HG03460 (cell line): ENCODE results near the gene FAM89A.
"Not testable (repeated sequence)": the region's sequence is repeated elsewhere in the genome, so short reads cannot be mapped to it uniquely, and the experiment has no call there.

ENCODE experiments used
- ATAC-seq: cut with Tn5 transposase; IDR thresholded peaks from one replicate; pipeline ENCODE4 v1.9.1; 2021; ENCODE audit not compliant: unreplicated experiment

FAM89A gene

GRCh38 chr1:231057410-231057809 lies 17.4 kb upstream of the FAM89A start:
- ATAC-seq: no peak

DNA sequence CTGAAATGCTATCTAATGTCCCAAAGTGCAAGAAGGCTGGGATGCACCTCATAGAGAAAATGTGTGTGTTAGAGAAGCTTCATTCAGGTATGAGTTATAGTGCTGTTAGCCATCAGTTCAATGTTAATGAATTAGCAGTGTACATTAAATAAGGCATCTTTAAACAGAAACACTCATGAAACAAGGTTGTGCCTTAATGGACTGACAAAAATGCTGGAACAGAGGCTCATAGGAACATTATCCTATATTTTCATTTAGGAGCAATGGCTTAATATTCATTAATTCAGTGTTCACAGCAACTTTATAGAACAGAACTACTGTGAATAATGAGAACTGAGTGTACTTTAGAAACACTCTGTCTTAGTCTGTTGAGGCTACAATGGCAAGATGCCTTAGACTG lies 15.2 kb upstream of the FAM89A start:
- no peak for ATAC-seq

GRCh38 chr1:231053493-231054162 lies 13.6 kb upstream of the FAM89A start:
- ATAC-seq: peak; percentile 55

DNA sequence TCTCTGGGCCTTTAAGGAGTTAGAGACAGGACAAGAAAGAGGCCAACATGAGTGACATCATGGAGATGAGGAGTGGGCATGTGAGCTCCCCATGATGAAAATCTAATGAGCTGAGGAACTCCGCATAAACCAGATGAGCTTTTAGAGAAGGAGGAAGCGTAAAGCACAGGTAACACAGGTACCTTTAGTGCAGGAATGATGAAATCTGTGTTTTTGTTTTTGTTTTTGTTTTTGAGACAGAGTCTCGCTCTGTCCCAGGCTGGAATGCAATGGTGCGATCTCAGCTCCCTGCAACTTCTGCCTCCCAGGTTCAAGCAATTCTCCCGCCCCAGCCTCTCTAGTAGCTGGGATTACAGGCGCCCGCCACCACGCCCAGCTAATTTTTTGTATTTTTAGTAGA lies 12.7 kb upstream of the FAM89A start:
- no peak for ATAC-seq

DNA sequence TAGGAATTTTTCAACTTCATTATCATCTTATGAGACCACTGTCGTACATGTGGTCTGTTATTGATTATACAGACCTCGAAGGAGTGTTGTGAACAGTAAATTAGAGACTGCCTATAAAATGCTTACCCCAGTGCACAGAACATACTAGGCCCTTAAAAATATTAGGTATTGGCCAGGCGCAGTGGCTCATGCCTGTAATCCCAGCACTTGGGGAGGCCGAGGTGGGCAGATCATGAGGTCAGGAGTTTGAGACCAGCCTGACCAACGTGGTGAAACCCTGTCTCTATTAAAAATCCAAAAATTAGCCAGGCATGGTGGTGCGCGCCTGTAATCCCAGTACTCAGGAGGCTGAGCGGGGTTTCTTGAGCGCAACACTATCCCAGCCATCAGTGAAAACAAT lies 10.9 kb upstream of the FAM89A start:
- not testable (repeated sequence) for ATAC-seq

DNA sequence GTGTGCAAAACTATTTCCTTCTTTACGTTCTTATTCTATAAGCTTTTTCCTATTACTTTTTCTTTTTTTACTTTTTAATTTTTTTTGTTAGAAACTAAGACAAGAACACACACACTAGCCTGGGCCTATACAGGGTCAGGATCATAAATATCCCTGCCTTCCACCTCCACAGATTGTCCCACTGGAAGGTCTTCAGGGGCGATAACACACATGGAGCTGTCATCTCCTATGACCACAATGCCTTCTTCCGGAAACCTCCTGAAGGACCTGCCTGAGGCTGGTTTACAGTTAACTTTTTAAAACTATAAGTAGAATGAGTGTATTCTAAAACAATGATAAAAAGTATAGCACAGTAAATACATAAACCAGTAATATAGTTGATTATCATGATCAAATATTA lies 10.3 kb upstream of the FAM89A start:
- no peak for ATAC-seq

DNA sequence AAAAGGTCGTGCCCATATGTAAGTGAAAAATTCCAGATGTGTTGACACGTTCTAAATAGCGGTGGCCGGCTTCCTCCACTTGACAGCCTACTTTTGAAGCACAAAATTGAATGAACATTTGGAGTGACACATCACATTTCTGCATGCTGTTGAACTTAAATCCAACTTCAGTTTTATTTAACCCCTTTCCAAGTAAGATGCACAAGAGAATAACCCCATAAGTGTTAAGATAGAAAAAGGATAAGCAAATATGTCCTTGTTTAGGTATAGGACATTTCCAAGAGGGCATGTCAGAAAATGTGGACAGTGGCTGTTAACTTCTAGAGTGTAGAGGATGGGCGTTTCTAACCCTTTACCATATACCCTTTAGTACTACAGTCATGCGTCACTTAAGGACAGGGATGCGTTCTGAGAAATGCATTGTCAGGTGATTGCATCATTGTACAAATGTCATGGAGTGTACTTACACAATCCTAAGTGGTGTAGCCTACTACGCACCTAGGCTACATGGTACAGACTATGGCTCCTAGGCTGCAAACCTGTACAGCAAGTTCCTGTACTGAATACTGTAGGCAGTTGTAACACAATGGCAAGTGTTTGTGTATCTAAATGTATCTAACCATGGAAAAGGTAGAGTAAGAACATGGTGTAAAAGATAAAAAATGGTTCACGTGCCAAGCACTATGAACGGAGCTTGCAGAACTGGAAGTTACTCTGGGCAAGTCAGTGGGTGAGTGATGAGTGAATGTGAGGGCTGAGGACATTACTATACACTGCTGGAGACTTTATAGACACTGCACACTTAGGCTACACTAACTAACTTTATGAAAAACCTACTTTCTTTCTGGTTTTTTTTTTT lies 9.3 kb upstream of the FAM89A start:
- ATAC-seq: no peak

- not testable (repeated sequence) for ATAC-seq
Observed at GRCh38 chr1:231048419-231048818, 8.4 kb upstream of the FAM89A start.

- not testable (repeated sequence) for ATAC-seq
Observed at GRCh38 chr1:231047529-231047928, 7.5 kb upstream of the FAM89A start.

GRCh38 chr1:231046730-231047395 lies 6.8 kb upstream of the FAM89A start:
- no peak for ATAC-seq

DNA sequence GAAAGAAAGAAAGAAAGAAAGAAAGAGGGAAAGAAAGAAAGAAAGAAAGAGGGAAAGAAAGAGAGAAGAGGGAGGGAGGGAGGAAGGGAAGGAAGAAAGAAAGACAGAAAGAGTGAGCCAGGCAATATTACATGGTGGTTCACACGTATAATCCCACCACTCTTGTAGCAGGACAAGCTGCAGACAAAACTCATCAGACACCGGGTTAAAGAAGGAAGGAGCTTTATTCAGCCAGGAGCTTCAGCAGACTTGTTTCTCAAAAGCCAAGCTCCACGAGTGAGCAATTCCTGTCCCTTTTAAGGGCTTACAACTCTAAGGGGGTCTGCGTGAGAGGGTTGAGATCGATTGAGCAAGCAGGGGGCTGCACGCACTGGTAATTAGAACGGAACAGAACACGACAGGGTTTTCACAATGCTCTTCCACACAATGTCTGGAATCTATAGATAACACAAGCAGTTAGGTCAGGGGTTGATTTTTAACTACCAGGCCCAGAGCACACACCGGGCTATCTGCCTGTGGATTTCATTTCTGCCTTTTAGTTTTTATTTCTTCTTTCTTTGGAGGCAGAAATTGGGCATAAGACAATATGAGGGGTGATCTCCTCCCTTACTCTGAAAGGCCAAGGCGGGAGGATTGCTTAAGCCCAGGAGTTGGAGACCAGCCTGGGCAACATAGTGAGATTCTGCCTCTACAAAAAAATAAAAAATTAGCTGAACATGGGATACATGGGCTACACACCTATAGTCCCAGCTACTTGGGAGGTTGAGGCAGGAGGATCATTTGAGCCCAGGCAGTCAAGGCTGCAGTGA lies 6.1 kb upstream of the FAM89A start:
- not testable (repeated sequence) for ATAC-seq

- ATAC-seq: no peak
Observed at GRCh38 chr1:231045286-231045685, 5.2 kb upstream of the FAM89A start.

GRCh38 chr1:231044588-231044987 lies 4.5 kb upstream of the FAM89A start:
- no peak for ATAC-seq

- no peak for ATAC-seq
Observed at GRCh38 chr1:231041719-231042261, 1.7 kb upstream of the FAM89A start.

DNA sequence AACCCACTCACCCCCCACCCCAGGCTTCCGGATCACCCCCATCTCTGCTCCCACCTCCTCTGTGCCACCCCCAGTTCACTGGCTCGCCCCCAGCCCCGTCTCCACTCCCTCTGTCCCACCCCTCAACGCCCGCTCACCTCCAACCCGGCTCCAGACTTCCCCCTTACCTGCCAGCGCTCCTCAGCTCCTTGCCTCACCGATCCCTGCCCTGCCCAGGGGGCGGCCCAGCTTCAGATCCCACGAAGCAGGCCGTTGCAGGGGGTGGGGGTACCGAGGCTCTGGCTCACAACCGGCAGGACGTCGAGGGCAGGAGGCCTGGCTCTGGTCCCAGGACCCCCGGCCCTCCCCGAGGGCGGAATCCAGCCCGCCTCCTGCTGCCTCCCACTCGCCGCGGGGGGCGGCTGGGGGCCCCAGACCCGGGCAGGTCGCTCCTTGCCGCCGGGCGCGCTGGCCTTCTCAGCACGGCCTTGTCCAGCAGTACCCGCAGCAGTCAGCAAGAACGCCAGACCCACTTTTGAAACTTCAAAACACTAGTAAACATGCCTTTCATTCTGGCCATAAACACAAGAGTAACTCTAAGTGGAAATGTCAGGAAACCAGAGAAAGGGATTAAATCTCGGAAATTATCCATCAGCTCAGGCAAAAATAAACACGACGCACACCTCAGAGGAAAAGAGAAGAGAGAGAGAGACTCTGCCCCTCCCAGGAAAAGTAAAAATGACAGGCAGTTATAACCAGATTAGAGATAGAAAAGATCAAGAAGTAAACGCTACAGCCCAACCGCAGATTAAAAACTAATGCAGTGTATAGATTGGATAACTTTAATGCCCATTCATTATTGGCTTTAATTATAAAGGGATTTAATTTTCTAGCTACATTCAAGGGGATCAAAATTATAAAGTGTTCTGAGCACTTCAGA lies 1.0 kb upstream of the FAM89A start:
- no peak for ATAC-seq

DNA sequence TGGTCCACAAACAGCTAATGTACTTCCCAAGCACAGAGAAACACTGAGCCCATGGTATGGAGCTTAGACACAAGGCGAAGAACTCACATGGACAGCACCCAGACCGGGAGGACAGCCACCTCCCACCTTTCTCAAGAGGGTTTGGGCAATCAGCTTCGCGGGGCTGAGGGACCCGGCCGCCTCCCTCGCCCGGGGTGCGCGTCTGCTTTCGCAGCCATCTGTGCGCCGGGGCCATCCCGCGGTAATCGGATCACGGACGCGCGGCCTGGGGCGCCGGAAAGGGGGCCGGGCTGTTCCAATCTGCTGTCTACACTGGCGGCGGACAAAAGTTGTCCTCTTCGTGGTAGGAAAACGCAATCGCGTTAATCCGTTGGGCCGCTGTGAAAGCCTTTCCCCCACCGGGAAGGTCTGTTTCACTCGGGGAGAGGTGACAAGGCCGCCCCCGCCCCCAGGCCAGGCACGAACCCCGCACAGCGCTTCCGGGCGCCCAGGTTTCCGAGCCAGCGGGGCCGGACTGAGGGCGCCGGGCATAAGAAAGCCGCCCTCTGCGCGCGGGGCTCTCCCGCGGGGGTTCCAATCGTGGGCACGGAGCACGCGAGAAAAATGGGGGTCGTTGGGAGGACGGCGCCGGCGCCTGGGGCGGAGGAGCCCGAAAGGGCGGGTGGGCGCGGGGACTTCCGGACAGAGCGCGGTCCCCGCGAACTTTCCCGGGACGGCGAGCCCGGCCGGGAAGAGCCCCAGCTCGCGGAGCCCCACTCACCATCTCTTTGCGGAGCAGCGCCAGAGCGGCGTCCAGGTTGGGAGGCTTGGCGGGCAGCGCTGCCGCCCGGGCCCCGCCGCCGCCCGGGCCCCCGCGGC lies 664 bp downstream of the FAM89A start:
- ATAC-seq: peak; percentile 40

DNA sequence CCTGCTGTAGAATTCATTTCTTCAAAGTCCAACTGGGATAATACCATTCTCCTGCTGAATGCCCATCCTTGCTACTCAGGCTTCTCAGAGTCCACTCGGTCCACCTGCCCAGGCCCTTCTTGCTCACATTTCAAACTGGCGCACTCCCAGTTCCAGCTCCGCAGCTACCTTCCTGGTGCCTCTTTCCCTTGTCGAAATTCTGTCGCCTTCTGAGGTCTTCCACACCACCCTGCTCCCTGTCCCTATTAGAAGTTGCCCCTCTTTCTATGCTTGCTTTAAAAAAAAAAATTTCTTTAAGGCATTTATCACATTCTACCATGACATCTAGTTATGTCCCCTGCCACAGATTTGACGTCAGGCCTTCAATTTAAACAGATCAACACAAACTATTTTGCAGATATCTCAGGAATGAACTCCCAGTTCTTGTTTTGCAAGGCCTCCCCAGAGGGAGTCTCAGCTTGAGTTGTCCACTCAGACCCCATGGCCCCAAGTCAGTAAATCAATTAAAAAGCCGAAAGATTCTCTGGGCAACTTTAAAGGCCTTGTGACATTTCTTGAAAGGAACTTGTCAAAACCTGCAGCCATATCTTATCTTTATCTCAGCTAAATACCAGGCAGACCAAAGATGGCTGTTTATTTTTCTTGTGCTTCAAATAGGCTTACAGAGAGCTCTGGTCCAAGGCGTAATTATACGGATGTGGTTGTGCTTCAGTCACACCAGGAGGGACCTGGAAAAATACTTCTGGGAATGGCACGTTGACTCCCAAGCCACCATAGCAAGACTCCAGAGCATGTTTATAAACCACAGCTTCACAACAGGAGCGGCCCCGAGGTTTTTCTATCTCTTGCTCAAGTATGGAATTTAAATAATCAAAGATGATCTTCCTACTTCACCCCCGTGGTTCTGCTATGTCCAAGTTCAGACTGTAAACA lies 2.2 kb downstream of the FAM89A start:
- ATAC-seq: no peak

- no peak for ATAC-seq
Observed at GRCh38 chr1:231036416-231036815, 3.6 kb downstream of the FAM89A start.
